HG02588 (cell line): ENCODE data around the gene UBALD1.
"Not testable (repeated sequence)": the region's sequence is repeated elsewhere in the genome, so short reads cannot be mapped to it uniquely, and the experiment has no call there.

ENCODE experiments used
- ATAC-seq: cut with Tn5 transposase; IDR thresholded peaks from one replicate; pipeline ENCODE4 v1.9.1; 2021; ENCODE audit warnings: mild to moderate bottlenecking, moderate library complexity; ENCODE audit not compliant: unreplicated experiment

The UBALD1 gene

DNA sequence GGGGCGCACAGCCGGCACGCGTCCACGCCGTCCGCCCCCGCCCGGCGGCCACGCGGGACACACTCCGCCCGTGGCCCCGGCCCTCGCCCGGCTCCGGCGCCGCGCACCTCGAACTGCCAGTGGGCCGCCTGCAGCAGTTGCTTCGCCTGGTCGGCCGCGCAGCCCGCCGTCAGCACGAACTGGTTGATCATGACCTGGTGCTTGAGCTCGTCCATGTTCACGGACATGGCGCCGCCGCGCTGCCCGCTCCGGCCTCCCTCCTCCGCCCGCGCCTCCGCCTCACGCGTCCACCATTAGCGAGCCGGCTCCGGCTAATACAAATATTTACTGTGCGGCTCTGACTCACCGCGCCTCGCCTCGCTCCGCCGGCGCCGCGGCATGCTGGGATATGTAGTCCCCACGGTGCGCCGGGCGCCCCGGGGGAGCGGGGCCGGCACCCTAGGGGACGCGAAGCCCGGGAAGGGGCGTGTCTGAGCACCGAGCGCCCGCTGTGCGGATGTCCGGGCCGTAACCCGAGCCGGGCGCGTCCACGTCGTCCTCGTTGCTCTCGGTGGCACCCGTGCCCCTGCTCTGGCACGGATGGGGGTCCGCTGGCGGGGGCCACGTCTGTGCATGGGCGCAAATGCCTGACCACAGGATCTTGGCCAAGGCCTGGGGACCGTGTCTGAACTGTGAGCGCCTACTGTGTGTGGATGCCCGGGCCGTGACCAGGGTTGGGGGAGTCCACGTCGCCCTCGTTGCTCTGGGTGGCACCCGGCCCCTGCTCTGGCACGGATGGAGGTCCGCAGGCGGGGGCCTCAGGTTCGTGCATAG, at the start of gene UBALD1:
TSS of gene UBALD1 (minus strand) at position 318 of the 813 bp plus-strand sequence. CDS start at position 227, 91 bp downstream.
- peak; percentile 56 for ATAC-seq

DNA sequence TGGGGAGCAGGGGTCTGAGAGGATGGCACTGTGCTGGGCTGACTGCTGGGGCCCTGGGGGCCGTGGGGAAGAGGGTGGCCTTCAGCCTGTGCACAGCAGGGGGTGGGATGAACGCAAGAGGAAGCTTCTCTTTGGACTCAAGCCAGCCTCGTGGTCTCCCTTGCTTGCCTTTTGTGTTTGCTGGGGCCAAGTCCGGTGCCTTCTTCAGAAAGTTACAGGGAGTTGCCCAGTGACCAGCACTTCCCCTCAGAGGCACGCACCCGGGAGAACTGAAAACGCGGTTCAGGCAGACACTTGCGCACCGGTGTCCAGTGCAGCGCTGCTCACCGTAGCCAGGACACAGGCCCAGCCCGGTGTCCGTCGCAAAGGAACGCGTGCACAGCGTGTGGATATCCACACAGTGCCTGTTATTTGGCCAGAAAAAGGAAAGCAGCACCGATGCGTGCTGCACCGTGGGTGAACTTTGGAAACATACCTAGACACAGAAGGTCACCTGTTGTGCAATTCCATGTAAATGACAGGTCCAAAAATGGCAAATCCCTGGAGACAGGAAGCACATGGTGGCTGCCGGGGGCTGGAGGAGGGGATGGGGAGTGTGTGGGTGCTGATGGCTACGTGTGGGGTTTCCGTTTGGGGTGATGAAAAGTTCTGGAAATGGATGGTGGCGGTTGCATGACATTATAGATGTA, 49.2 kb upstream of the UBALD1 start:
- no peak for ATAC-seq

DNA sequence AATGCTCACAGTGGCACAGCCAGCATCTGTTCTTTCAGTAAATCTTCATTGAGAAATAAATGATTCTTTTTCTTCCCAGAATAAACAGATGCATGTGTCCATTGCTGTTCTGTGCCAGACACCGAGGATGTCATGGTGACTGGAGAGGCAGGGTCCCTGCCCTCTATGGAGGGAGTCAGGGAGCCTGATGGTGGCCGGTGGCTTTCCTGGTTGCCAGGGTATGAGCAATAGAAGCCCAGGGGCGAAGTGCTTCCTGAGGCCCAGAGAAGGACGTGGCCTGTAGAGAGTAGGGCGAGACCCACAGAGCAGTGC, 48.7 kb upstream of the UBALD1 start:
- no peak for ATAC-seq

DNA sequence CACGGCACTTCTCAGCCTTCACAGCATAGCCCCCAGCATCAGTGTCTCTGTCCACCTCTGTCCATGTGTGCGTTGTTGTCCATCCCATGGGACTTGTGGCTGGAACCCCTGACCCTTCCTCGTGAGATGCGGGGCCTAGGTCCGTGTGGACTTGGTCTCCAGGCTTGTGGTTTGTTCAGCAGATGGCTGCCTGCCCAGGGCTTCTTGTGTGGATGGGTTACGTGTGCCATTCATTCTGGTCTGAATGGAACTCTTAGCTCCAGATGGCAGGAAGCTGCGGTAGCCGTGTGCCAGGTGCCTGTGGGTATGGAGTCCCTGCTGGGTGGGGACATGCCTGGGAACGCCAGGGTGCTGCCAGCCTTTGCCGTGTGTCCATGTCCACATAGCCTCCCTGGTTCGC, 47.0 kb upstream of the UBALD1 start:
- ATAC-seq: no peak

DNA sequence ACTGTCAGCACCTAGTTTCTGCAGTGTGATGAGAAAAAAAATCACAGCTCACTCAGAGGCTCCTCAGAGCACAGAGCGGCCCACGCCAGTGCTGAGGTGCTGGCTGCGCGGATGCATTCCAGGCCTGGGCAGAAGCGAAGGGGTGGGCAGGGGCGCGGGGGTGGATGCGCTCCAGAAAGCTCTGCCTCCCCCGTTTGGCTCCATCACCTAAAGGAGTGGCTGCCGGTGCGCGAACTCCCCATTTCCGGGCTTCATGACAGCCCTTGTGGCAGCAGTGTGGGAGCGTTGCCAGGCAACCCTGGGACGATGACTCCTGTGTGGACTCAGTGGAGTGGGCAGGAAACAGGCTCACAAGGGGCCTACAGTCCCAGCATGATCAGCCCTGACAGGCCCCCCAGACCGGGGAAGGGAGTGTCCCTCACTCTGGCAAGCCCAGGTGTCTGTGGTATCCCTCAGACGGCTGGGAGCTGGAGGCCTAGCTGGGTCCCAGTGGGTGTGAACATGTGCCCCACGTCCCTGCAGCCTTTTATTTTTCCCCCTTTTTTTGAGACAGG, 45.8 kb upstream of the UBALD1 start:
- no peak for ATAC-seq

DNA sequence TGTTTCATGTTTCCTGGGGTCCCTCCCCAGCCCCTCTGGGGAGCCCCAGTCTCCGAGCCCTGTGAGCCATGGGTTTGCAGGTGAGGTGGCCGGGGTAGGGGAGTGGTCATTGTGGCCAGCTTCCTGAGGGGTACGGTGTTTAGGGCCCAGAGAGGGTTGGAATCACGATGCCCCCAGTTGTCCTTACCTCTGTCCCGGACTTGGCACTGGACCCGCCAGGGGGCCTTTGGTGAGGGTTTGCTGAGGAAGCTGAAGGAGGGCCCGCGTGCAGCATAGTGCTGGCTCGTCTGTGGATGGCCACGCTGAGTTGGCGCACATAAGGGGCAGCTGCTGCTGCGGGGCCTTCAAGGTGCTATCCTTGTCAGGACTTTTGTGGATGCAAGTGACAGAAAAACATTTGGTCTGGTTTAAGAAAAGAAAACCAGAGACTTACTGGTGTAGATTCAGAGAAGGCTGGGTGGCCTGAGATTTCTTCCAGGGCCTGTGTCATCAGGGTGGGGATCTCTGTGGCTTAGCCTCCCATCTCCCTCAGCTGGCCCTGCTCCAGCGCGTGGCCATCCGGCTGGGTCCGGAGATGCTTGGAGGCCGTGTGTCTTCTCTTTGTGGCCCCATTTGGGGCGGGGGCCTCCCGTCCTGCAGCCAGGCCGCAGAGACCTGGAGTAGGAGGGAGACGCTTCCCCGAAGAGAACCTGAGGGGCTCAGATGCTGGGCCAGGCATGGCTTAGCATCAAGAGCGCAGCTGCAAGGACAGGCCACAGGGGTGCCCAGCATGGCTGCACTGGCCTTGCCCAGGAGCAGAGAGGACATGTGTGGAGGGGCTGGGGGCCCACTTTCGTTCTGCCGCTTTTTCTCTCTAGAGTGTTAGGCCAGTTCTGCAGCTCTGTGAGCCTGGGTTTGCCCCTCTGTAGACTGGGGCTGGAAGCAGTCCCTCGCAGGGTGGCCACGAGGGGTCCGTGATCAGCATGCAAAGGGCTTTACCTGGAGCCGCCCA, 45.0 kb upstream of the UBALD1 start:
- ATAC-seq: no peak

DNA sequence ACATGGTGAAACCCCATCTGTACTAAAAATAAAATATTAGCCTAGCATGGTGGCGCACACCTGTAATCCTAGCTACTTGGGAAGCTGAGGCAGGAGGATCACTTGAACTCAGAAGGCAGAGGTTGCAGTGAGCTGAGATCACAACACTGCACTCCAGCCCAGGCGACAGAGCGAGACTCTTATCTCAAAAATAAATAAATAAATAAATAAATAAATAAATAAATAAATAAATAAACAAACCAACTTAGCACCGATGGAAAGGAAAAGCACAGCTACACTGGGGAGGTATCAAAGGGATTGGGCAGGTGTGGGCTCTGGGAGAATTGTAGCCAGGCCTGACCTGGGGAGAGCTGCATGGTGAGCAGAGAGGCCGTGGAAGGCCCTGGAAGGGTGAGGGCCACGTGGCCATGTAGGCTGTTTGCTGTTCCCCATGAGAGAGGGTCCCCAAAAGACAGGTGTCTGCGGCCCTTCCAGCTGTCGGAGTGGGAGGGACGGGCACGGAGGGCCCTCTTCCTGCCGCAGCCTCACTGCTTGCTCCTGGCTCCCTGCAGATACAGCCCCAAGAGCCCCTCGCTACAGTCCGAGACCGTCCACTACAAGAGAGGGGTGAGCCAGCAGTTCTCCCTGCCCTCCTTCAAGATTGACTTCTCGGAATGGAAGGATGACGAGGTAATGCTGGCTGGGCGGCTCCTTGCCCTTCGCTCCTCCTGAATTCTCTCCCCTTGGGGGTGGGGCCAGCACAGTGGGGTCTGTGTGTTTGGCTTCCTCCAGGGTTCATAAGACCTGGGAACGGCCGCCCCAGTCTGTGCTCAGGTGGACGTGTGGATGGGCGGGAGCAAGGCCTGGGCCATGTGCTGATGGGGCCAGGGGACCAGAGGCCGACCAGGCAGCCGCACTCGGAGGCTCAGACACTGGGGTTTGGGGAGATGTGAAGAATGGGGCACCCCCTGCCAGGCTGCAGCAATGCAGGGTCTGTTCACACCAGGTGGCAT, 42.3 kb upstream of the UBALD1 start:
- ATAC-seq: no peak

DNA sequence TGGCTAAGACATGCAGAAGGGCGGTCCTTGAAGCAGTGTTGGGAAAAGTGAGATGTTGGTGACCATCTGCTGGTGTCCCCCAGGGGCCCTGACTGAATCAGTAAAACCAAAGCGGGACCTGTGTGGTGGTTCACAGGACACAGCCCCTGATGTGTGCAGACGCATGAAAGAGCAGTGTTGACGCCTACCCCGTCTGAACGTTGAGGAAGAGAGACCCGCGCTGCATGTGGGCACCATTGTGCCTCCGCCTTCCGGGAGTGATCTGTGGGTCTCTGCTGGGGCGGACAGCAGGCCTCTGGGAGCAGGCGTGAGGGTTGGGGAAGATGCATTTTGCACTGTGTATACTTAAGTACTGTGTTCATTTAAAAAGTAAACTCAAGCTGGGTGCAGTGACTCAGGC, 41.5 kb upstream of the UBALD1 start:
- ATAC-seq: no peak

DNA sequence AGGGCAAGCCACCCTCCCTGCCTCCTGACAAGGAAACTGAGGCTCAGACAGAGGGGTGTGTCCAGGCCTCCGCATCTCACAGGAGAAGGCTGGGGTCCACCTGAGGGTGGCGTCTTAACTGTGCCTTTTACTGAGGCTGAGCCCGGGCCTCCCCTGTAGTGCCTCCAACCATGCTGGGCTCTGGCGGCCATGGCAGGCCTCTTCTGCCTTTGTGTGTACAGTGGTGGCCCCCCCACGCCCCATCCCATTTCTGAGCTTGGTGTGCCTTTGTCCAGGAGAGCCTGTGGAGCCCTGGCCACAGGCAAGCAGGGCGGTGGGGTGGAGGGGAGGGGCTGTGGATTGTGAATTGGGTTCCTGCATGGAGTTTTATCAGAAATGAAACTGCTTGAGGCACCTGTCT, 41.1 kb upstream of the UBALD1 start:
- no peak for ATAC-seq

DNA sequence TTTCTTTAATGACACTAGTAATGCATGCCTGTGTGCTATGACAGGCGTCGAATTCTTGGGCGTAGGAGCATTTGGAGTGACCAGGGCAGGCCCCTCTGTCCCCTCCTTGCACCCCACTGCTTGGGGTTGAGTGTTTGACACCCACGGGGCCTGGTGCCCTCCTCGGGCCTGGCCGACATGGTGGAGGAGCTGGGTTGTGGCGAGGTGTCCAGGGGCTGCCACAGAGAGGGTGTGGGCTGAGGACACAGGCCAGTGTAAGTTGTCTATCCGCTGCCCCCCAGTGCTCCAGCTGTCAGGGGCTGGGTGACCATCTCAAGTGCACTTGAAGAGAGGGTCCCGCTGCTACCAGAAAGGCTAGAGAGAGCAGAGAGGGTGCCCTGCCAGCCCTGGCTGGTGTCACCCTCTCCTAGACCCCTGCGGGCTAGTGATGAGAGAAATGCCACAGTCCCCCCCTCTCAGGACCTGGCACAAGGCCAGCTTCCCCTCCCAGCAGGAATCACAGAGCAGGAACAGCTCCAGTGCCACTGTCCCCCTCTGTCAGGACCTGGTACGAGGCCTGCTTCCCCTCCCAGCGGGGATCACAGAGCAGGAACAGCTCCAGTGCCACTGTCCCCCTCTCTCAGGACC, 40.4 kb upstream of the UBALD1 start:
- no peak for ATAC-seq

DNA sequence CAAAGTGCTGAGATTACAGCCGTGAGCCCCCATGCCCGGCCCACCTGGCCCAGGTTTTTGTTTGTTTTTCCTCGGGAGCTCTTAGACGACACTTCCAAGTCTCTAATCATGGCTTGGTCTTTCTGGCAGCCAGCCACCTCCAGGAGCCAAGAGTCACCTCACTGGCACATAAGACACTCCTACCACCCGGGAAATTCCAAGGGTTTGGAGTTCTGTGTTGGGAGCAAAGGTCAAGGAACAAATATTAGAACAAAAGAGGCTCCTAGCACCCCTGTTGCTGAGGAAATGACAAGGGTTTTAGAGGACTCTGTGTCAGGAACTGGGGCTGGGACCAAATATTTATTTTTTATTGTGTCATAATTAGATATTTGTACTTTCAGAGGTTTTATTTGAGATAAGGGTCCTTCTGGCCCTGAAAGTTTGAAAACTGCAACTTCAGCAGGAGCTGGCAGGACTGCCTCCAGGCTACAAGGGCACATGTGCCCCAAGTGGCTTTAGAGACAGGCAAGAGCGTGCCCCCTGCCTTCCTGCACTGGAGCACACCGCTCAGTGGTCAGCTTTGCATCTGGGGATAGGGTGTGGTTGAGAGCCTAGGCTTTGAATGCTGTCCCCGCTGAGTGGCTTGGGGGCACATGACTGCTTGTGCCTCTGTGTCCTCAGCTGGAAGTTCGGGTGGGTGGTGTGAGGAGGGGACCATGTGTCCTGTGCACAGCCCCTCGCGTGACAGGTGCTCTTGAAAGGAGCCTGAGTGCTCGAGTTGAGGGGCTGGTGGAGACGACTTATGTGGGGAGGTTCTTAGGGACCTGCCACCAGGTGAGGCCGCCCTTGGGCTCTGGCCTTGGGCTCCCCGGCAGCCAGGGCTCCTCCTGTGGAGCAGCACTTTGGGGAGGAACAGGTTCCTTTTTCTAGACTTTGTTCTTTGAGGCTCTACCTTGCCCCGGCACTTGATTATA, 39.6 kb upstream of the UBALD1 start:
- ATAC-seq: no peak

DNA sequence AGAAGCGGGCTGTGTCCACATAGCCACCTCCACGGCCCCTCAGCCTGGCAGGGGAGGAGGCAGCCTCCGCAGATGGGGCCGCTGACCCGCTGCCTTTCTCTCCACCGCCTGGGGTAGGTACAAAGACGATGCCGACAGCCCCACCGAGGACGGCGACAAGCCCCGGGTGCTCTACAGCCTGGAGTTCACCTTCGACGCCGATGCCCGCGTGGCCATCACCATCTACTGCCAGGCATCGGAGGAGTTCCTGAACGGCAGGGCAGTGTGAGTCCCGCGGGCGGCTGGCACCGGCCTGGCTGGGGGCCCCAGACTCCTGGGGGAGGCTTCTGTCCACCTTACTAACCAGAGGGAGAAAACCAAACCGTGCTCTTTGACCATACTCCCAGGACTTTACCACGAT, 37.9 kb upstream of the UBALD1 start:
- no peak for ATAC-seq

DNA sequence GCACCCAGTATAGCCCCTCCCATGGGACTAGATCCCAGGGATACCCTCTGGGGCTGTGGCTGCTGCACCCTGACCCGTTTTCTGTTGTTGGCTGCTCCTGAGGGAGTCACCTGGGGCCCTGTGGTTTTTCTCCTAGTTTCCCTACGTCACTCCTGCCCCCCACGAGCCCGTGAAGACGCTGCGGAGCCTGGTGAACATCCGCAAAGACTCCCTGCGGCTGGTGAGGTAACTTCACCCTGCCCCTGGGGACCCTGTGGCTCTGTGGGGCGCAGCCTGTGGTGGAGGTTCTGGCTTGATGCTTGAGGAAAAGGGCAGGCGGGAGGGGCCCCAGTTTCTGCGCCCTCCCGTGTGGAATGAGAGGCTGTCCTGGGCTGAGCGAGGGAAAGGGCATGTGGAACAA, 37.1 kb upstream of the UBALD1 start:
- ATAC-seq: no peak

DNA sequence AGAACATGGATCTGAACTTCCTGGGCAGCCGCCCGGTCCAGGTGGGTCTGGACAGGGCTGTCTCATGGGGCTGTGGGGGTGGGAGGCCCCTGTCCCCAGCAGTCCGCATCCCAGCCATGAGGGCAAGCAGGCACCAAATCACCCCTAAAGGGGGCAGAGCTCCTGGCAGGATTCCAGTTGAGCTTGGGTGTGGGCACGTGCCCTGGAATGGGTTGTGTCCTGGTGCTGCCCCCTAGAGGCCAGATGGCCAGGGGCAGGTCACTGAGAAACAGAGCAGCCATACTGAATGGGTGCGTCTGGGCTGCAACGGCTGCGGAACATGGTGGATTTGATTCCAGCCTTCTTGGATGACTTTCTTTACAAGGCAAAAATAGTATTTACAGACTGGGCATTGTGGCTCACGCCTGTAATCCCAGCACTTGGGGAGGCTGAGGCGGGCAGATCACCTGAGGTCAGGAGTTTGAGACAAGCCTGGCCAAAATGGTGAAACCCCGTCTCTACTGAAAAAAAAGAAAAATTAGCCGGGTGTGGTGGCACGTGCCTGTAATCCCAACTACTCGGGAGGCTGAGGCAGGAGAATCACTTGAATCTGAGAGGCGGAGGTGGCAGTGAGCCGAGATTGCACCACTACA, 35.9 kb upstream of the UBALD1 start:
- ATAC-seq: not testable (repeated sequence)

DNA sequence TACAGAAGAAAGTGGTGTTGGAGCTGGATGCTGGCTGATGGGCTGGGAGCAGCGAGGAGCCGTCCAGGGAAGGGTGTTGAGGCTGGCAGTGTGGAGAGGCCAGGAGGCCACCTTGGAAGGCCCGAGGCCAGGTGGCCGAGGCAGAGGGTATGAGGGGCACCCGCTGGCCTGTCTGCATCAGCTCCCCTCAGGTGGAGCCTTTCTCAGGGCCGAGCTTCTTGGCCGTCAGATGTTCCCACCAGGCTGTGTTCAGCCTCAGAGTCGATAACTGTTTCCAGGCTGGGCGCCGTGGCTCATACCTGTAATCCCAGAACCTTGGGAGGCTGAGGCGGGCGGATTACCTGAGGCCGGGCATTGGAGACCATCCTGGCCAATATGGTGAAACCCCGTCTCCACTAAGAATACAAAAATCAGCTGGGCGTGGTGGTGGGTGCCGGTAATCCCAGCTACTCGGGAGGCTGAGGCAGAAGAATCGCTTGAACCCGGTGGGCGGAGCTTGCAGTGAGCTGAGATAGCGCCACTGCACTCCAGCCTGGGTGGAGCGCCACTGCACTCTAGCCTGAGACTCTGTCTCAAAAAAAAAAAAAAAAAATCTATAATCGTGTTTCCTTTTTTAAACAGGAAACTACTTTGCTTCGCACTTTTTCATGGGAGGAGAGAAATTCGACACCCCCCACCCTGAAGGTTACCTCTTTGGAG, 35.2 kb upstream of the UBALD1 start:
- no peak for ATAC-seq

DNA sequence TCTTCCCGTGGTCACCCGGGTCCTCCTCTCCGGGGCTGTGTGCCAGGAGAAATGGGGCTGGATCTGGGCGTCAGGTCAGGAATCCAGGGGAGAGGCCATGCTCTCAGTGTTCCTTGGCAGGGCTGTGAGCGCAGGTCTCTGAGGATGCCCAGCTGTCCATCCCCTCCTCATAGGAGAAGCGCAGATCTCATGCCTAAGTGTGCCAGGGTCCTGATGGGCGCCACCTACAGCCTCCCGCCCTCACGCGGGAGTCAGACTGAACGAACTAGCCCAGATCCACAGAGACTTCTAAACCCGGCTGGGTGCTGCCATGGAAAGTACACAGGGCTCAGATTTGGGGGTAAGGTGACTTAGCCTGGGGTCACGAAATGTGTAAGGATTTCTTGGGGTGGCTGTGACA, 34.2 kb upstream of the UBALD1 start:
- ATAC-seq: no peak

DNA sequence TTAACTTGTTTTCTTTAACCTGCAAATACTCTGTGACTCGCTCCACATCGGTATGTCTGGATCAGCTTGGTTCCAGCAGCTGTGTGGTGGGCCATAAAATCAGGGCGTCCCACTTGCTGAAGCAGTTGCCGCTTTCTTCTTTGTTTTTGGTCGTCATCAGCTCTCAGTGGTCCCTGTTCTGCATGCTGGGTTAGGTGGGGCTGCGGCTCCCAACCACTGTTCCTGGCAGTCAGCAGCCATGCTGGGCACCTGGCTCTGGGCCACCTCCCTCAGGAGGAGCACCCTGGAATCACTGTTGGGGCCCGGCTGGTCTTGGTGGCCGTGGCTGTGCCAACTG, 32.9 kb upstream of the UBALD1 start:
- ATAC-seq: no peak
